Activated T-cell treated with anti-CD3 and anti-CD28 coated beads, Interleukin-2, amount 50 U/mL, for 72 hours (primary cell): ENCODE data around the gene GOLGA8R. TPM values are rescaled to one million over a fixed set of nuclear protein-coding genes. Genes with fewer than 3 reads are reported as not detected.
"Not testable (repeated sequence)": the region's sequence is repeated elsewhere in the genome, so short reads cannot be mapped to it uniquely, and the experiment has no call there.

Experiments used
- ATAC-seq, 2 donors: fragments of 150-1000 bp; cut with Tn5 transposase; replicated peaks in 1 of 2; 2 replicates each; pipeline ENCODE4 v1.10.0; 2021; ENCODE audit warnings: moderate library complexity in 2 of 2, mild to moderate bottlenecking in 1 of 2
- DNase-seq, 2 donors: peaks; one replicate each; pipeline ENCODE4 v3.0.0; 2021 to 2022; ENCODE audit warnings: mixed read lengths in 1 of 2
- H3K27ac Mint-ChIP-seq: one replicate; pipeline ENCODE4 v1.8.0; 2022; ENCODE audit warnings: mild to moderate bottlenecking, moderate library complexity, mixed read lengths
- H3K27me3 Mint-ChIP-seq: one replicate; pipeline ENCODE4 v1.8.0; 2022; ENCODE audit warnings: low read depth, mixed read lengths
- H3K36me3 Mint-ChIP-seq, 2 donors: one replicate each; pipeline ENCODE4 v1.8.0; 2022; ENCODE audit warnings: mixed read lengths in 2 of 2, mild to moderate bottlenecking in 1 of 2; ENCODE audit not compliant: insufficient read depth in 2 of 2
- H3K4me1 Mint-ChIP-seq: one replicate; pipeline ENCODE4 v1.8.0; 2022; ENCODE audit warnings: low read depth, mixed read lengths
- H3K4me3 Mint-ChIP-seq, 2 donors: one replicate each; pipeline ENCODE4 v1.8.0; 2022; ENCODE audit warnings: mild to moderate bottlenecking in 2 of 2, mixed read lengths in 2 of 2, moderate library complexity in 2 of 2
- H3K9me3 Mint-ChIP-seq, 2 donors: one replicate each; pipeline ENCODE4 v1.8.0; 2022; ENCODE audit warnings: mixed read lengths in 2 of 2
- total RNA-seq, 2 donors: library from RNA; stranded (reverse); gene quantifications; one replicate each; pipeline ENCODE4 v1.2.3, GENCODE V29; 2022

The GOLGA8R gene
- total RNA-seq = 1 to 10 TPM; 2.6 to 2.7 TPM

DNA sequence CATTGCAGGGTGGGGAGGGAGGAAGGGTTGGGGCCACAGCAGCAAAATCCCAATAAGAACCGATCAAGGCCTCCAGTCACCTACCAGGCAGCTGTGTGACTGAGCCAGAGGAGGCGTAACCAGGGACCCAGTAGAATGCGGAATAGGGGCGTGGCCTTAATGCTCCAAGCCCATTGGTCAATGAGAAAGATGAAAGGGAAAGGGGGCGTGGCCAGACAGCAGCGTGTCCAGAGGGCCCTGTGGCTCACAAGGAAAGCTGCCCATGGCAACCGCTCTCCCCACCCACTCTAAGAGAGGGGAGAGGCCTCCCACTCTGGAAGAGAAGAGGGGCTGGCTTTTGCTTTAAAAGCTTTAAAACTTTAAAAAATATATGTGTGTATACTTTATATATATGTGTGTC is at the start of gene GOLGA8R:
Gene GOLGA8R (minus strand): TSS at position 101 of the 400 bp plus-strand sequence. CDS start 98 bp downstream, at position 3.
- H3K27me3 Mint-ChIP-seq, H3K9me3 Mint-ChIP-seq, H3K4me3 Mint-ChIP-seq, DNase-seq, H3K36me3 Mint-ChIP-seq, H3K27ac Mint-ChIP-seq, ATAC-seq, H3K4me1 Mint-ChIP-seq: not testable (repeated sequence)

DNA sequence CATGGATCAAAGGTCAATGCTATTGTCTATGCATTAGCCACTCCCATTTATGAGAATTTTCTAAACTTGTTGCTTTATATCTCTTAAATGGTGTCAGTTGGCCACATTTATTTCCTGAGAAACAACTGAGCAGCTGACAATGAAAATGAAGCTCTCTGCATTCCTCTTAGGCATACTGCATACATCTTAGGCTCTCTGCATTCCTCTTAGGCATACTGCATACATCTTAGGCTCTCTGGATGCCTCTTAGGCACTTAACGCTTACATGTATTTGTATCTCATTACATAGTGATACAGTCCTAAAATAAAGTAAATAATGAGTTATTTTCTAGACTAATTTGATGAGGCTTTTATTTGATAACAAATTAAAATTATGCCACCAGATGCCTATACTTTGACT is 49.8 kb upstream of the GOLGA8R start:
- H3K36me3 Mint-ChIP-seq, DNase-seq, H3K4me3 Mint-ChIP-seq, ATAC-seq, H3K27me3 Mint-ChIP-seq, H3K27ac Mint-ChIP-seq, H3K4me1 Mint-ChIP-seq, H3K9me3 Mint-ChIP-seq: not testable (repeated sequence)

DNA sequence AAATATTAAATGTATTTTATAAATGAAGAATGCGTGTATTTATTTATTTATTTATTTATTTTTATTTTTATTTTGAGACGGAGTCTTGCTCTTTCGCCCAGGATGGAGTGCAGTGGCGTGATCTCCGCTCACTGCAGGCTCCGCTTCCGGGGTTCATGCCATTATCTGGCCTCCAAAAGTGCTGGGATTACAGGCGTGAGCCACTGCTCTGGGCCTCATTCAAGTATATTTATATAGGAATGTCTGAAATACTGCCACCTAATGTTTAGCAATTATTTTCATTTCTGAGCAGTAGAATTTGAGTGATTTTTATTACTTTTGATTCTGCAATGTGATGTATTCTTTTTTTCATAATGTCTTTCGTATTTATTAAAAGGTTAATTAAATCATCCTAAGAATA is 48.1 kb upstream of the GOLGA8R start:
- not testable (repeated sequence) for H3K9me3 Mint-ChIP-seq, H3K4me3 Mint-ChIP-seq, H3K27ac Mint-ChIP-seq, ATAC-seq, DNase-seq, H3K27me3 Mint-ChIP-seq, H3K4me1 Mint-ChIP-seq, H3K36me3 Mint-ChIP-seq

DNA sequence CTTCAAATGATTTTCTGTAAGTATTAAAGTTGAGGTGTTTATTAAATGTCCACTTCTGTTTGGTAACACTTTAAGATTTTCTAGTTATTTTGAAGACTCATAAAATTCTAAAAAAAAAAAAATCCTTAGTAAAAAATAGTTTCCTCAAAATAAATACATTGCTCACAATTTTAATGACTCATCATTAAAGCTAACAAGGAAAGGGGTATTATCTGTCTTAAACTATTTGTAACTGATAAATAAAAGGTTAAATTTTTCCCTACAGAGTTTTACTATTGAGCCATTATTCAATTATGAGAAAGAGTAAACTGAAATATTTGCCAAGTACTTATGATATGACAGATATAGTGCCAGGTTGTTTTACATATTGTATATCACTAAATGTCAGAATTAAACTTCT is 38.6 kb upstream of the GOLGA8R start:
- DNase-seq, H3K4me1 Mint-ChIP-seq, H3K27ac Mint-ChIP-seq, H3K27me3 Mint-ChIP-seq, H3K4me3 Mint-ChIP-seq, H3K36me3 Mint-ChIP-seq, H3K9me3 Mint-ChIP-seq, ATAC-seq: not testable (repeated sequence)

DNA sequence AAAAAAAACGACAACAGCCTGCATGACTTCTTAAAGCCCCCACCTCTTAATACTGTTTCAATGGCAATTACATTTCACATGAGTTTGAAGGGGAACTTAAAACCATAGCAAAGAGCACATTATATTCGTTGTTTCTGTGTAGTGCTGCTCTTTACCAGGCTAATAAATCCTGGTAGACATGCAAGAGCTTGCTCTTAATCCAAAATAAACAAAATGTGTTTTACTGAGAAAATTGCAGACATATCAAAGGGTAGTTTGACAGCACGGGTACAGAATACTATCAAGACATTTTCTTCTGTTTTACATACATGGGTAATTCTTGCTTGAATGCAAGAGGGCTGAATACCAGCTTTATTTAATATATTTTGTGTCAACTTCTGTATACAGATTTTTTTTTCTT is 24.3 kb upstream of the GOLGA8R start:
- not testable (repeated sequence) for H3K4me3 Mint-ChIP-seq, H3K36me3 Mint-ChIP-seq, ATAC-seq, H3K4me1 Mint-ChIP-seq, H3K27me3 Mint-ChIP-seq, DNase-seq, H3K27ac Mint-ChIP-seq, H3K9me3 Mint-ChIP-seq

- not testable (repeated sequence) for DNase-seq, H3K36me3 Mint-ChIP-seq, ATAC-seq, H3K27me3 Mint-ChIP-seq, H3K27ac Mint-ChIP-seq, H3K9me3 Mint-ChIP-seq, H3K4me3 Mint-ChIP-seq, H3K4me1 Mint-ChIP-seq
Observed at GRCh38 chr15:30435878-30436277, 21.8 kb upstream of the GOLGA8R start.

- H3K36me3 Mint-ChIP-seq, H3K27me3 Mint-ChIP-seq, ATAC-seq, H3K4me3 Mint-ChIP-seq, H3K9me3 Mint-ChIP-seq, H3K27ac Mint-ChIP-seq, DNase-seq, H3K4me1 Mint-ChIP-seq: not testable (repeated sequence)
Observed at GRCh38 chr15:30420723-30421122, 6.7 kb upstream of the GOLGA8R start.

- H3K4me3 Mint-ChIP-seq, ATAC-seq, H3K27ac Mint-ChIP-seq, H3K36me3 Mint-ChIP-seq, H3K9me3 Mint-ChIP-seq, H3K27me3 Mint-ChIP-seq, DNase-seq, H3K4me1 Mint-ChIP-seq: not testable (repeated sequence)
Observed at GRCh38 chr15:30407636-30408035, 6.4 kb downstream of the GOLGA8R start.

DNA sequence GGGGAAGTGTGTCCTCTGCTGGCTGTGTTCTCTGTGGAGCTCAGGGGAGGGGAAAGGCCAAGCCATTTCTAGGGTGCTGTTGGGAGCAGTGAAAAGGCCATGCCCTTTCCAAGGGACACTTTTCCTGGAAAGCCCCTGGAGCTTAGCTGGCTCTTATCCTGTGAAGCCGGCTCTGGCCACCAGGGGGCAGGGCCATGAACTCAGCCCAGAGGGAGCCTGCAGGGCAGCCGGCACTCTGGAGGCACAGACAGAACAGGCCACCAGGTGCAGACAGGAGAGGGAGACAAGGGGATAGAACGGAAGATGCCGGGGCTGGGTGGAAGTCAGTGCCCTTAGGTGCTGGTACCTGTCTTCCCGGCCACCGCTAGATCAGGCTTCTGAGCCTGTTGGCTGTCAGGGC is 15.1 kb downstream of the GOLGA8R start:
- peak; percentile 53 to 74 for ATAC-seq
- H3K27me3 Mint-ChIP-seq, H3K27ac Mint-ChIP-seq, H3K9me3 Mint-ChIP-seq, H3K4me1 Mint-ChIP-seq, H3K36me3 Mint-ChIP-seq, H3K4me3 Mint-ChIP-seq: not testable (repeated sequence)
- peak; percentile 63 to 72 for DNase-seq

- DNase-seq, H3K27ac Mint-ChIP-seq, H3K27me3 Mint-ChIP-seq, H3K4me1 Mint-ChIP-seq, H3K9me3 Mint-ChIP-seq, H3K4me3 Mint-ChIP-seq, H3K36me3 Mint-ChIP-seq: not testable (repeated sequence)
- ATAC-seq = peak in 1 of 2 donors; percentile 70
Observed at GRCh38 chr15:30393664-30393991, 20.4 kb downstream of the GOLGA8R start.

GRCh38 chr15:30392766-30393663 is 21.0 kb downstream of the GOLGA8R start, which contains the start of gene CHRFAM7A:
TSS of gene CHRFAM7A (minus strand) at chr15:30393540. CDS start at chr15:30383351, 10,189 bp downstream.
- not testable (repeated sequence) for H3K9me3 Mint-ChIP-seq, H3K36me3 Mint-ChIP-seq, H3K27me3 Mint-ChIP-seq, H3K4me1 Mint-ChIP-seq, DNase-seq, H3K27ac Mint-ChIP-seq, H3K4me3 Mint-ChIP-seq
- ATAC-seq = peak; percentile 70 to 88

DNA sequence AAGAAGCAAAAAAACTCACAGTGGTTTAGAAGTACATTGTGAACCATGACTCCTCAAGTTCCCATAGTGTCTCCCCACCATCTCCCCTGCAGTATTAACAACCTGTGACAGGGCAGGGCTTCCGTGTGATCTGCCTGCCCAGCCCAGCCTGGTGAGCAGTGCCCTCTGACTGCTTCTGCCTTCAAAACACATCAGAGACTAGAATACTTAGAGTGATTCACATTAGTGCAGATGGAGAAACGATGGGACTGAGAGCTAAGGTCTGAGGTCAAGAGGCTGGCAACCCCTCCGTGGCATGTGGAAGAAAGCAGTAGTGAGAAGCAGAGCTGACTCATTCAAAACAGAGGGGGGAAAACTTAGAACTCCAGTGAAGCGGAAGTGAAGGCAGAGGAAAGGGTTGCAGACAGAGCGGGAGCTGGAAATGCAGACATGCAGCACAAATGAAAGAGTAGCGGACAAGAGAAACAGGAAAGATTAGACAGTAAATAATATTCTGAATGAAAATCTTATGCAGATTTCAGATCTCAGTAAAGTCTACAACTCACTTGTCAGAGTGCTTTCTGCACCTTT is 27.7 kb downstream of the GOLGA8R start:
- H3K9me3 Mint-ChIP-seq, H3K27me3 Mint-ChIP-seq, H3K4me1 Mint-ChIP-seq, H3K27ac Mint-ChIP-seq, H3K4me3 Mint-ChIP-seq, DNase-seq, H3K36me3 Mint-ChIP-seq, ATAC-seq: not testable (repeated sequence)

DNA sequence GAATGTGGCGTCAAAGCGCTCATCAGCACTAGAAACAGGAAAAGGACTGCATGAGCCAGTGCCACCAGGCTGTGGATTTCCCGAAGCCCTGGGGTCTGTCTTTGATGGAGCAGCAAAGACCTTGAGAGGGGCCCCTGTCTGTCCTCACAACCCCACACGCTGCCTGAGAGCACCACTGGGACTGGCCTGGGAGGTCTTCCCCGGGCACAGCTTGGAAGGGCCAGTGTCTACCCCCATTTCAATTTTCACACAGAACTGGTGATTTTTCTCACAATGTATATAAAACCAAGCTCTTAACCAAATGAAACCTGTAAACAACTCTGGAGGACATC is 37.0 kb downstream of the GOLGA8R start:
- not testable (repeated sequence) for H3K36me3 Mint-ChIP-seq, H3K27ac Mint-ChIP-seq, ATAC-seq, H3K27me3 Mint-ChIP-seq, H3K4me1 Mint-ChIP-seq, H3K9me3 Mint-ChIP-seq, H3K4me3 Mint-ChIP-seq, DNase-seq
